SK-N-SH (cell line): ENCODE data around the gene HIPK1.

Source experiments
- CTCF ChIP-seq: fragments of 200-600 bp; sonication (generic); IDR thresholded peaks from 2 replicates; pipeline ENCODE4 v1.6.1; 2017; ENCODE audit warnings: antibody characterized with exemption, mild to moderate bottlenecking, moderate library complexity
- FOXM1 ChIP-seq: IDR thresholded peaks from 2 replicates; pipeline ENCODE4 v1.4.0; 2012; ENCODE audit warnings: low read depth, mild to moderate bottlenecking
- NFIC ChIP-seq: IDR thresholded peaks from 2 replicates; pipeline ENCODE4 v1.4.0; 2012; ENCODE audit warnings: borderline replicate concordance
- RAD21 ChIP-seq: IDR thresholded peaks from 2 replicates; pipeline ENCODE4 v1.6.1; 2012; ENCODE audit warnings: mild to moderate bottlenecking, low read length
- RFX5 ChIP-seq: IDR thresholded peaks from 2 replicates; pipeline ENCODE4 v1.6.1; 2012; ENCODE audit warnings: mild to moderate bottlenecking, improper control_type of control experiment, low read length
- TF ChIP-seq, protein P1 (sequence below): fragments of 150-350 bp; IDR thresholded peaks from 2 replicates; pipeline ENCODE4 v1.6.1; 2017; ENCODE audit warnings: antibody characterized with exemption, low read length, low read depth, borderline replicate concordance
- TF ChIP-seq, protein P2 (sequence below): IDR thresholded peaks from 2 replicates; pipeline ENCODE4 v1.4.0; 2012; ENCODE audit warnings: low read depth

- no peak for TF ChIP-seq RFX5
- TF ChIP-seq, protein P1, sequence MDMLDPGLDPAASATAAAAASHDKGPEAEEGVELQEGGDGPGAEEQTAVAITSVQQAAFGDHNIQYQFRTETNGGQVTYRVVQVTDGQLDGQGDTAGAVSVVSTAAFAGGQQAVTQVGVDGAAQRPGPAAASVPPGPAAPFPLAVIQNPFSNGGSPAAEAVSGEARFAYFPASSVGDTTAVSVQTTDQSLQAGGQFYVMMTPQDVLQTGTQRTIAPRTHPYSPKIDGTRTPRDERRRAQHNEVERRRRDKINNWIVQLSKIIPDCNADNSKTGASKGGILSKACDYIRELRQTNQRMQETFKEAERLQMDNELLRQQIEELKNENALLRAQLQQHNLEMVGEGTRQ = no peak
- no peak for TF ChIP-seq RAD21
- TF ChIP-seq, protein P2, sequence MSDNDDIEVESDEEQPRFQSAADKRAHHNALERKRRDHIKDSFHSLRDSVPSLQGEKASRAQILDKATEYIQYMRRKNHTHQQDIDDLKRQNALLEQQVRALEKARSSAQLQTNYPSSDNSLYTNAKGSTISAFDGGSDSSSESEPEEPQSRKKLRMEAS = no peak
- TF ChIP-seq NFIC = no peak
- TF ChIP-seq CTCF = no peak
- no peak for TF ChIP-seq FOXM1
Measured at GRCh38 chr1:113901191-113901590, 27.9 kb upstream of the HIPK1 start.
